GM19372 (cell line): Measurements from ENCODE around the gene MT1E.
"Not testable (repeated sequence)": the region's sequence is repeated elsewhere in the genome, so short reads cannot be mapped to it uniquely, and the experiment has no call there.

ENCODE experiments used
- ATAC-seq: cut with Tn5 transposase; IDR thresholded peaks from one replicate; pipeline ENCODE4 v1.9.1; 2021; ENCODE audit warnings: mild to moderate bottlenecking, low read depth, moderate library complexity; ENCODE audit not compliant: unreplicated experiment

MT1E gene

GRCh38 chr16:56669005-56669839 is 43.6 kb downstream of the MT1E start, which contains the start of gene MT1H:
Gene MT1H (plus strand): TSS chr16:56669814. CDS start chr16:56669885, 71 bp downstream.
- no peak for ATAC-seq

GRCh38 chr16:56669840-56670619 is 44.4 kb downstream of the MT1E start:
- ATAC-seq, result no peak

GRCh38 chr16:56670620-56670934 is 45.0 kb downstream of the MT1E start:
- ATAC-seq, result no peak

GRCh38 chr16:56671691-56672090 is 46.1 kb downstream of the MT1E start:
- not testable (repeated sequence) for ATAC-seq

- not testable (repeated sequence) for ATAC-seq
These were observed 46.6 kb downstream of the MT1E start for GRCh38 chr16:56672171-56672570.

GRCh38 chr16:56672761-56673536 is 47.4 kb downstream of the MT1E start:
- no peak for ATAC-seq

- no peak for ATAC-seq
These were observed 48.3 kb downstream of the MT1E start for GRCh38 chr16:56673921-56674320.

- not testable (repeated sequence) for ATAC-seq
These were observed 49.0 kb downstream of the MT1E start for GRCh38 chr16:56674570-56674969.

- ATAC-seq, result no peak
These were observed 50.2 kb downstream of the MT1E start for GRCh38 chr16:56675685-56676210.
